Common myeloid progenitor, CD34-positive (primary cell): ENCODE results near the gene C1orf56.

ENCODE experiments used
- CTCF ChIA-PET: fragments of 350-600 bp; sonication (Branson Sonifier 250); formaldehyde crosslinking; loops from one replicate; lab custom pipeline; 2021; ENCODE audit warnings: antibody characterized with exemption; lab: Charles Lee
- POLR2A ChIA-PET: fragments of 350-600 bp; sonication (Branson Sonifier 250); formaldehyde crosslinking; loops from one replicate; lab custom pipeline; 2021; ENCODE audit warnings: antibody characterized with exemption; lab: Charles Lee
- DNase-seq, 3 donors: peaks; one replicate each; pipeline versions ENCODE4 v3.0.0 to v3.0.0-alpha.2; 2013
- H3K27ac ChIP-seq, 2 experiments: 1 replicate in 1 of 2; 2 replicates in 1 of 2; pipeline ENCODE4 v1.7.0; 2013; ENCODE audit warnings: inconsistent platforms in 2 of 2, low read length in 2 of 2, mild to moderate bottlenecking in 2 of 2, low read depth in 1 of 2, moderate library complexity in 1 of 2; ENCODE audit not compliant: severe bottlenecking in 2 of 2, insufficient read depth in 1 of 2, poor library complexity in 1 of 2
- H3K27me3 ChIP-seq, 5 experiments: replicated peaks in 2 of 5; 1 replicate in 3 of 5; 2 replicates in 2 of 5; pipeline versions ENCODE4 v1.6.1 to v1.7.0; 2013; ENCODE audit warnings: low read length in 4 of 5, mild to moderate bottlenecking in 2 of 5, moderate library complexity in 2 of 5, inconsistent platforms in 1 of 5; ENCODE audit not compliant: insufficient read depth in 5 of 5, control insufficient read depth in 4 of 5
- H3K36me3 ChIP-seq, 4 experiments: 1 replicate in 2 of 4; 2 replicates in 2 of 4; pipeline versions ENCODE4 v1.6.1 to v1.7.0; 2013; ENCODE audit warnings: low read length in 3 of 4, control low read depth in 1 of 4, mild to moderate bottlenecking in 1 of 4; ENCODE audit not compliant: control insufficient read depth in 4 of 4, insufficient read depth in 4 of 4
- H3K4me1 ChIP-seq, 4 experiments: 1 replicate in 3 of 4; 2 replicates in 1 of 4; pipeline versions ENCODE4 v1.6.1 to v1.7.1; 2013; ENCODE audit warnings: low read length in 3 of 4, mild to moderate bottlenecking in 3 of 4, control low read depth in 1 of 4, inconsistent platforms in 1 of 4, moderate library complexity in 1 of 4; ENCODE audit not compliant: control insufficient read depth in 4 of 4, insufficient read depth in 4 of 4; ENCODE audit errors: control extremely low read depth in 1 of 4
- H3K4me3 ChIP-seq, 7 experiments: 1 replicate in 4 of 7; 2 replicates in 3 of 7; pipeline versions ENCODE4 v1.5.1 to v1.7.0; 2013; ENCODE audit warnings: mild to moderate bottlenecking in 7 of 7, low read length in 6 of 7, moderate library complexity in 6 of 7, inconsistent platforms in 2 of 7, low read depth in 2 of 7, control low read depth in 1 of 7; ENCODE audit not compliant: insufficient read depth in 4 of 7, control insufficient read depth in 1 of 7; ENCODE audit errors: extremely low read depth in 1 of 7
- H3K9me3 ChIP-seq, 5 experiments: 1 replicate in 4 of 5; 2 replicates in 1 of 5; pipeline versions ENCODE4 v1.6.1 to v1.7.1; 2013; ENCODE audit warnings: low read length in 4 of 5, mild to moderate bottlenecking in 2 of 5, inconsistent platforms in 1 of 5, low read depth in 1 of 5, moderate library complexity in 1 of 5; ENCODE audit not compliant: control insufficient read depth in 4 of 5, insufficient read depth in 2 of 5; ENCODE audit errors: control extremely low read depth in 1 of 5
- WGBS: methylation state at CpG from one replicate; pipeline ENCODE4 v1.1.5; 2013; ENCODE audit not compliant: insufficient coverage; 5-methylcytosine and 5-hydroxymethylcytosine counted together

C1orf56 gene

GRCh38 chr1:151060007-151060656 is 12.6 kb downstream of the C1orf56 start, which contains the start of gene MLLT11:
TSS of gene MLLT11 (plus strand) at chr1:151060397. CDS start at chr1:151067225, 6,828 bp downstream.
- CTCF ChIA-PET, result interaction anchor here (0.8 to 7.6 kb wide), 13 partner anchors 9 to 100 kb away, joined by 3 to 59 read pairs (median 4); partner anchors contain the start of genes C1orf56, GABPB2 and MINDY1
- no peaks in the 10 kb centered on the region for H3K27me3 ChIP-seq
- WGBS, result 0% methylated on average over 12 of the region's 15 CpGs
- H3K4me1 ChIP-seq, result peaks cover 18 to 64% (median 51%) of the 10 kb centered on the region in 4 experiments
- POLR2A ChIA-PET, result interaction anchor here (0.6 to 3.6 kb wide), 4 partner anchors 9 to 26 kb away, joined by 3 to 19 read pairs (median 4); partner anchors contain the start of gene GABPB2
- DNase-seq, result peak; percentile 55 to 71 (median 68)
- peak within 1 kb of the TSS; percentile 66 to 98 (median 95) for H3K4me3 ChIP-seq
- H3K36me3 ChIP-seq, result peaks cover 0 to 19% (median 4%) of the 10 kb centered on the region in 4 experiments
- H3K9me3 ChIP-seq, result no peaks in the 10 kb centered on the region
- H3K27ac ChIP-seq, result peak within 1 kb of the TSS; percentile 79 to 93

- Histone ChIP-seq H3K4me1 (peaks cover 18 to 62% (median 44%) of the 10 kb centered on the region in 4 experiments), H3K27me3 (no peaks in the 10 kb centered on the region), H3K27ac (peak overlapping the region in 1 of 2 experiments; percentile 93), H3K4me3 (peak overlapping the region; percentile 62 to 98 (median 95)), H3K36me3 (peaks cover 0 to 13% (median 0%) of the 10 kb centered on the region in 4 experiments), H3K9me3 (no peaks in the 10 kb centered on the region)
- ChIA-PET POLR2A (interaction anchor here (0.6 to 3.6 kb wide), 3 partner anchors 10 to 809 kb away, joined by 3 to 19 read pairs (median 3); partner anchors contain the start of gene GABPB2), CTCF (interaction anchor here (0.6 to 7.6 kb wide), 14 partner anchors 8 to 97 kb away, joined by 3 to 59 read pairs (median 4); partner anchors contain the start of genes C1orf56, GABPB2 and MINDY1)
- WGBS, result 100% methylated on average over 1 of the region's 4 CpGs
- DNase-seq, result no peak
Observed at GRCh38 chr1:151060657-151061421, 13.3 kb downstream of the C1orf56 start.

- Histone ChIP-seq H3K4me1 (peaks cover 10 to 53% (median 36%) of the 10 kb centered on the region in 4 experiments), H3K27ac (peak overlapping the region in 1 of 2 experiments; percentile 14), H3K4me3 (peak overlapping the region in 1 of 7 experiments; percentile 98), H3K9me3 (no peaks in the 10 kb centered on the region), H3K36me3 (peaks cover 0 to 8% (median 2%) of the 10 kb centered on the region in 4 experiments), H3K27me3 (no peaks in the 10 kb centered on the region)
- 100% methylated on average over 1 of the region's 2 CpGs for WGBS
- POLR2A ChIA-PET, result interaction anchor here (3.6 kb wide), 1 partner anchor 9 kb away, joined by 19 read pairs; the partner anchor contains the start of gene GABPB2
- no peak for DNase-seq
- CTCF ChIA-PET, result interaction anchor here (0.6 to 7.6 kb wide), 13 partner anchors 9 to 415 kb away, joined by 3 to 59 read pairs (median 4); partner anchors contain the start of genes C1orf56, GABPB2 and MINDY1
Observed at GRCh38 chr1:151061704-151062103, 14.2 kb downstream of the C1orf56 start.

GRCh38 chr1:151062741-151063371 is 15.3 kb downstream of the C1orf56 start:
- POLR2A ChIA-PET, result no interaction called here
- Histone ChIP-seq H3K27ac (peak overlapping the region in 1 of 2 experiments; percentile 16), H3K4me1 (peaks cover 7 to 42% (median 24%) of the 10 kb centered on the region in 4 experiments), H3K27me3 (no peaks in the 10 kb centered on the region), H3K4me3 (no peak overlapping the region), H3K9me3 (no peaks in the 10 kb centered on the region), H3K36me3 (peaks cover 0 to 8% (median 3%) of the 10 kb centered on the region in 4 experiments)
- DNase-seq, result no peak
- WGBS, result 100% methylated on average over 3 of the region's 3 CpGs
- CTCF ChIA-PET, result interaction anchor here (0.7 to 4.3 kb wide), 5 partner anchors 12 to 37 kb away, joined by 3 to 22 read pairs (median 6); partner anchors contain the start of gene C1orf56

GRCh38 chr1:151065089-151065645 is 17.6 kb downstream of the C1orf56 start:
- ChIA-PET POLR2A (no interaction called here), CTCF (interaction anchor here (0.8 to 1.7 kb wide), 6 partner anchors 15 to 92 kb away, joined by 3 to 5 read pairs (median 4); partner anchors contain the start of gene TNFAIP8L2)
- peaks cover 0 to 33% (median 22%) of the 10 kb centered on the region in 4 experiments for H3K4me1 ChIP-seq

GRCh38 chr1:151067185-151067584 is 19.6 kb downstream of the C1orf56 start:
- Histone ChIP-seq H3K27me3 (no peaks in the 10 kb centered on the region), H3K27ac (no peak overlapping the region), H3K4me1 (peaks cover 0 to 25% (median 16%) of the 10 kb centered on the region in 4 experiments), H3K4me3 (no peak overlapping the region), H3K9me3 (no peaks in the 10 kb centered on the region), H3K36me3 (peaks cover 0 to 7% (median 4%) of the 10 kb centered on the region in 4 experiments)
- no peak for DNase-seq
- WGBS, result 98% methylated on average over 4 of the region's 4 CpGs
- POLR2A ChIA-PET, result no interaction called here
- CTCF ChIA-PET, result interaction anchor here (0.6 to 1.7 kb wide), 3 partner anchors 9 to 89 kb away, joined by 3 to 7 read pairs (median 3); partner anchors contain the start of gene CDC42SE1

More at GRCh38 chr1:151065089-151065645, 17.6 kb downstream of the C1orf56 start:
- no peak for DNase-seq
- Histone ChIP-seq H3K36me3 (peaks cover 0 to 7% (median 4%) of the 10 kb centered on the region in 4 experiments), H3K27ac (no peak overlapping the region), H3K9me3 (no peaks in the 10 kb centered on the region), H3K4me3 (no peak overlapping the region), H3K27me3 (no peaks in the 10 kb centered on the region)
